Ishikawa (cell line): ENCODE data around the gene TBC1D22A.

ENCODE experiments used
- CREB1 ChIP-seq: IDR thresholded peaks from 2 replicates; pipeline ENCODE4 v1.6.1; 2012; ENCODE audit warnings: low read depth
- EGR1 ChIP-seq: IDR thresholded peaks from 2 replicates; pipeline ENCODE4 v1.6.1; 2012
- EP300 ChIP-seq: IDR thresholded peaks from 2 replicates; pipeline ENCODE4 v1.6.1; 2012; ENCODE audit warnings: borderline replicate concordance
- FOXM1 ChIP-seq: IDR thresholded peaks from 2 replicates; pipeline ENCODE4 v1.6.1; 2012; ENCODE audit warnings: low read depth, borderline replicate concordance
- MAX ChIP-seq: IDR thresholded peaks from 2 replicates; pipeline ENCODE4 v1.6.1; 2012
- NFIC ChIP-seq: IDR thresholded peaks from 2 replicates; pipeline ENCODE4 v1.6.1; 2012
- RAD21 ChIP-seq: IDR thresholded peaks from 2 replicates; pipeline ENCODE4 v1.6.1; 2012; ENCODE audit warnings: low read depth
- REST ChIP-seq: IDR thresholded peaks from 2 replicates; pipeline ENCODE4 v1.6.1; 2012; ENCODE audit warnings: low read depth, mild to moderate bottlenecking
- TAF1 ChIP-seq: IDR thresholded peaks from 2 replicates; pipeline ENCODE4 v1.6.1; 2012; ENCODE audit warnings: low read depth, mild to moderate bottlenecking
- TCF12 ChIP-seq: IDR thresholded peaks from 2 replicates; pipeline ENCODE4 v1.6.1; 2012; ENCODE audit warnings: low read depth
- TEAD4 ChIP-seq: IDR thresholded peaks from 2 replicates; pipeline ENCODE4 v1.6.1; 2012
- USF1 ChIP-seq: IDR thresholded peaks from 2 replicates; pipeline ENCODE4 v1.6.1; 2012
- YY1 ChIP-seq: IDR thresholded peaks from 2 replicates; pipeline ENCODE4 v1.6.1; 2012; ENCODE audit warnings: low read depth
- ZBTB7A ChIP-seq: IDR thresholded peaks from 2 replicates; pipeline ENCODE4 v1.6.1; 2012; ENCODE audit warnings: low read depth

DNA sequence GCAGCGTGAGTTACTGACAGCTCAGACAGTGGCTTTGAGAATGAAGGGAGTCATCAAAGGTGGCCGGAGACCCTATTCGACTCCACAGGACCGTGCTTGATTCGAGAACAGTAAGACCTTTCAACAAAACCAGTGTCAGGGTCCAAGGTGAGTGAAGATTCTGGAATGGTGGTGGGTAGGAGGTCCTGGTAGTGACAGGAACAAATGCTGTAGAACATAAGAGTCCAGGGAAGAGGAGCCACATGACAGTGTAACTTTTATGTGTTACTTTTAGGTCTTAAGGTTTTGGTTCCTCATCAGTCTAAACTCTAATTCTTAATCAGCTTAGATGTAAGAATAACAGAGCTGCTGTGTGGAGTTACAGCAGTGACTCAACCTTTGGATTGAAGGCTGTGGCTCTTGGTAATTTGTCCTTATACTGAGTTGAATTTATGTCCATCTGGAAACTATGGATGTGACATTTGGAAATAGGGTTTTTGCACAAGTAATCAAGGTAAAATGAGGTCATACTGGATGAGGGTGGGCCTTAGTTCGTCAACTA, 1.8 kb downstream of the TBC1D22A start:
- TF ChIP-seq TCF12, result no peak
- no peak for TF ChIP-seq EGR1
- no peak for TF ChIP-seq MAX
- no peak for TF ChIP-seq YY1
- no peak for TF ChIP-seq NFIC
- no peak for TF ChIP-seq REST
- no peak for TF ChIP-seq EP300
- no peak for TF ChIP-seq CREB1
- TF ChIP-seq ZBTB7A, result no peak
- no peak for TF ChIP-seq FOXM1
- no peak for TF ChIP-seq USF1
- no peak for TF ChIP-seq TAF1
- no peak for TF ChIP-seq TEAD4
- no peak for TF ChIP-seq RAD21
